GM12878 (cell line): ENCODE results near the gene FAAP100. TPM values are rescaled to one million over a fixed set of nuclear protein-coding genes. Genes with fewer than 3 reads are reported as not detected.

Experiments used
- ATAC-seq: fragments of 200-7000 bp; cut with Tn5 transposase; 3 replicates; pipeline ENCODE4 v1.9.1; 2020; ENCODE audit warnings: mild to moderate bottlenecking, moderate library complexity
- BruUV-seq: library from RNA; stranded (reverse); fragments of 400-500 nt; replicated peaks from 2 replicates; lab custom pipeline; 2021; lab: Mats Ljungman, UMichigan
- CTCF ChIA-PET: fragments of 300-600 bp; sonication (Branson Sonifier 250); formaldehyde crosslinking; extraction: SDS; loops from one replicate; lab custom pipeline; 2021; ENCODE audit warnings: inconsistent platforms; lab: Yijun Ruan, JAX
- POLR2A ChIA-PET: fragments of 350-600 bp; formaldehyde crosslinking; extraction: SDS; loops from one replicate; lab custom pipeline; 2021; ENCODE audit warnings: inconsistent platforms; lab: Charles Lee
- RAD21 ChIA-PET: fragments of 300-600 bp; sonication (Branson Sonifier 250); formaldehyde crosslinking; loops from one replicate; lab custom pipeline; 2023; ENCODE audit warnings: antibody characterized with exemption; ENCODE audit not compliant: unreplicated experiment; lab: Charles Lee
- SMC1A ChIA-PET: fragments of 300-600 bp; sonication (Branson Sonifier 250); formaldehyde crosslinking; loops from one replicate; lab custom pipeline; 2023; ENCODE audit not compliant: unreplicated experiment, uncharacterized antibody; lab: Charles Lee
- DNase-seq: peaks from one replicate; pipeline ENCODE4 v3.0.0-alpha.2; 2011; ENCODE audit warnings: low read depth, low spot score
- FAIRE-seq: peaks from 3 replicates; lab custom pipeline; 2011; peaks lifted over from hg19 to GRCh38; lab: Jason Lieb, UNC
- H2AFZ ChIP-seq: 2 replicates; pipeline ENCODE4 v1.6.0; 2011; ENCODE audit warnings: low read depth, low read length, control low read depth; ENCODE audit not compliant: control insufficient read depth
- H3K27ac ChIP-seq: 2 replicates; pipeline ENCODE4 v1.5.1; 2011; ENCODE audit warnings: control low read depth; ENCODE audit not compliant: control insufficient read depth, insufficient read depth
- H3K27me3 ChIP-seq, 2 experiments: replicated peaks in 1 of 2; 2 replicates each; pipeline versions ENCODE4 v1.6.0 to v1.6.1; 2011; ENCODE audit warnings: low read length in 1 of 2; ENCODE audit not compliant: control insufficient read depth in 2 of 2, insufficient read depth in 2 of 2
- H3K36me3 ChIP-seq, 2 experiments: 2 replicates each; pipeline ENCODE4 v1.5.1; 2011; ENCODE audit warnings: low read length in 1 of 2; ENCODE audit not compliant: control insufficient read depth in 2 of 2, insufficient read depth in 2 of 2
- H3K4me1 ChIP-seq: 2 replicates; pipeline ENCODE4 v1.6.1; 2011; ENCODE audit warnings: mild to moderate bottlenecking, low read length, moderate library complexity, mixed read lengths; ENCODE audit not compliant: control insufficient read depth, insufficient read depth
- H3K4me2 ChIP-seq: 2 replicates; pipeline ENCODE4 v1.6.0; 2011; ENCODE audit warnings: control low read depth; ENCODE audit not compliant: control insufficient read depth, insufficient read depth
- H3K4me3 ChIP-seq: fragments of 200-600 bp; sonication (generic); 2 replicates; pipeline ENCODE4 v1.5.1; 2016
- H3K79me2 ChIP-seq: 2 replicates; pipeline ENCODE4 v1.6.0; 2011; ENCODE audit warnings: low read length; ENCODE audit not compliant: control insufficient read depth, insufficient read depth
- H3K9ac ChIP-seq: 2 replicates; pipeline ENCODE4 v1.8.0; 2011; ENCODE audit warnings: low read length, control low read depth, mixed read lengths; ENCODE audit not compliant: control insufficient read depth, insufficient read depth
- H3K9me3 ChIP-seq: replicated peaks from 3 replicates; pipeline ENCODE4 v1.5.1; 2011; ENCODE audit warnings: mild to moderate bottlenecking, low read length; ENCODE audit not compliant: control insufficient read depth, insufficient read depth
- H4K20me1 ChIP-seq: 2 replicates; pipeline ENCODE4 v1.6.0; 2011; ENCODE audit not compliant: control insufficient read depth, insufficient read depth
- BHLHE40 ChIP-seq, 2 experiments: fragments of 450-650 bp in 1 of 2; IDR thresholded peaks; 2 replicates each; pipeline ENCODE4 v1.6.1; 2011 to 2017; ENCODE audit warnings: low read depth in 2 of 2, borderline replicate concordance in 1 of 2, improper control_type of control experiment in 1 of 2, low read length in 1 of 2, mild to moderate bottlenecking in 1 of 2
- BMI1 ChIP-seq: fragments of 450-650 bp; IDR thresholded peaks from 2 replicates; pipeline ENCODE4 v1.6.1; 2016; ENCODE audit warnings: mild to moderate bottlenecking, moderate library complexity, borderline replicate concordance
- CBX3 ChIP-seq: fragments of 200-600 bp; sonication (generic); IDR thresholded peaks from 2 replicates; pipeline ENCODE4 v1.6.1; 2016; ENCODE audit warnings: low read depth, borderline replicate concordance
- EP300 ChIP-seq, 2 experiments: fragments of 150-350 bp in 1 of 2; IDR thresholded peaks; 2 replicates each; pipeline ENCODE4 v1.6.1; 2011 to 2012; ENCODE audit warnings: low read depth in 2 of 2, low read length in 2 of 2, borderline replicate concordance in 1 of 2, improper control_type of control experiment in 1 of 2, inconsistent platforms in 1 of 2; ENCODE audit not compliant: control insufficient read depth in 1 of 2
- JUND ChIP-seq: IDR thresholded peaks from 2 replicates; pipeline ENCODE4 v1.6.1; 2012; ENCODE audit warnings: low read depth, mild to moderate bottlenecking, low read length, improper control_type of control experiment, moderate library complexity
- RB1 ChIP-seq: fragments of 450-650 bp; formaldehyde crosslinking; IDR thresholded peaks from 2 replicates; pipeline ENCODE4 v1.6.1; 2017; ENCODE audit warnings: mild to moderate bottlenecking, borderline replicate concordance
- SMARCA5 ChIP-seq: fragments of 450-650 bp; IDR thresholded peaks from 2 replicates; pipeline ENCODE4 v1.6.1; 2017; ENCODE audit warnings: mild to moderate bottlenecking
- WGBS: methylation state at CpG from one replicate; pipeline ENCODE4 v1.1.6; 2016; ENCODE audit warnings: low lambda C conversion rate; ENCODE audit not compliant: insufficient replicate concordance, insufficient coverage; ENCODE audit errors: missing lambda C conversion rate; 5-methylcytosine and 5-hydroxymethylcytosine counted together
- in situ Hi-C: fragments of 300-500 bp; cut with MboI; formaldehyde crosslinking; loops from 9 replicates; pipeline ENCODE4 v1.14.3; 2018; ENCODE audit warnings: mixed read lengths
- intact Hi-C: fragments of 100-400 bp; cut with micrococcal nuclease; formaldehyde crosslinking; loops from one replicate; pipeline ENCODE4 v1.14.2; 2022; ENCODE audit not compliant: unreplicated experiment
- polyA plus RNA-seq, 11 experiments: library from polyadenylated mRNA; depleted of rRNA in 4 of 11; unstranded in 6 of 11; stranded (reverse) in 5 of 11; fragments of >200 nt; fragmentation: Nextera tagmentation in 4 of 11; fragmentation: Illumina TruSeq in 1 of 11; extraction: Ambion mirVana in 4 of 11; extraction: Trizol in 1 of 11; gene quantifications; 1 replicate in 1 of 11; 2 replicates in 10 of 11; pipeline versions ENCODE4 v1.2.1 to v1.2.3, GENCODE V29; 2011 to 2016; ENCODE audit warnings: inconsistent platforms in 2 of 11, missing spikeins in 2 of 11, low read depth in 1 of 11
- total RNA-seq, 4 experiments: library from RNA; depleted of rRNA in 3 of 4; stranded (reverse); fragments of >200 nt in 3 of 4; fragmentation: Illumina TruSeq in 1 of 4; extraction: Trizol in 1 of 4; gene quantifications; 2 replicates each; pipeline versions ENCODE4 v1.2.1 to v1.2.3, GENCODE V29; 2013 to 2021
- TF ChIP-seq, protein P1 (sequence below): fragments of 450-650 bp; IDR thresholded peaks from 2 replicates; pipeline ENCODE4 v1.6.1; 2017; ENCODE audit warnings: borderline replicate concordance
- TF ChIP-seq, protein P2 (sequence below): fragments of 450-650 bp; IDR thresholded peaks from 2 replicates; pipeline ENCODE4 v1.6.1; 2017; ENCODE audit warnings: mild to moderate bottlenecking, moderate library complexity

Gene FAAP100
- total and polyA plus RNA-seq, 10 of the 15 experiments (the other 5 are each of a cell fraction or from before 2014, with no cell fraction given) = 0.11 to 46.2 (median 17.1) TPM

DNA sequence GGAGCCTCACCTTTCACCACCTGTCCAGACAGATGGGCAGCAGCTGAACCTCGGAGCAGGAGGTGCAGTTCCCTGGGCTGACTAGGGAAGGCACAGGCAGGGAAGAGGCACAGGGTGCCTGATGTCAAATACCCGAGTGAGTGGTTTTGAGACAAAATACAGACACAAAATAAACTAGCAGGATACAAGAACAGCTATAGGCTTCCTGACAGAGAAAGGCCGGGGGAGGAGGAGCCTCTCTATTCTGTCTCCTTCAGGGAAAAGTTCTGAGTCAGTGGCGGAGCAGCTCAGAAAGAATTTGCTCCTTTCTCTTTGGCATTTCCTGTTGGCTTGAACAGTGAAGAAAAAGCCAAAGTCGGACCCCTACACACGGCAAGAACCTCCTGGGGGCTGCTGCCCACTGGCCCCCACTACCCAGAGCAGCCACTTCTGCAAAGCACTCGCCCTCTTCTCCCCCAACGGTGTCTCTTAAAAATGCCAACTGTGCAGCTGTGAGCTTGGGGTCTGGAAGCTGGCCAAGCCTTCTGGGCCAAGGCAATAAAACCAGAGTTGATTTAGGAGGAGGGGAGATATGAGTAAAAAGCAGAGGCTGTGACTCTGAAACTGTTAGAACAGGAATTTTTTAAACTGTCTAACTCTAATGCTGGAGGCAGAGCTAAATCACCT, 14.4 kb upstream of the FAAP100 start:
- ChIA-PET SMC1A (interaction anchor here (0.5 to 1.0 kb wide), 2 partner anchors 71 to 89 kb away, joined by 3 to 5 read pairs; no protein-coding TSS in a partner anchor), CTCF (no interaction called here)
- Histone ChIP-seq H3K27me3 (no peaks in the 10 kb centered on the region), H3K27ac (no peak overlapping the region), H3K4me3 (no peak overlapping the region), H3K4me2 (no peak overlapping the region), H2AFZ (no peak overlapping the region), H3K9me3 (no peaks in the 10 kb centered on the region), H4K20me1 (no peaks in the 10 kb centered on the region), H3K36me3 (peaks cover 41 to 52% of the 10 kb centered on the region in 2 experiments)
- in situ Hi-C loops = no loop called here
- no peak for DNase-seq
- TF ChIP-seq SMARCA5 (no peak), RB1 (no peak), BMI1 (no peak), CBX3 (no peak), JUND (no peak)
- TF ChIP-seq, all 136 proteins: peak for 0
- Histone ChIP-seq H3K79me2 (no peaks in the 10 kb centered on the region), H3K4me1 (peaks cover 8% of the 10 kb centered on the region), H3K9ac (no peak overlapping the region)
- ChIA-PET POLR2A (interaction anchor here (0.6 kb wide), 2 partner anchors 348 to 608 kb away, joined by 3 to 5 read pairs; no protein-coding TSS in a partner anchor), RAD21 (no interaction called here)
- no peak for ATAC-seq
- no peak for FAIRE-seq
- intact Hi-C loops = no loop called here
- 80% methylated on average over 8 of the region's 8 CpGs for WGBS
- BruUV-seq = no TSS peak

DNA sequence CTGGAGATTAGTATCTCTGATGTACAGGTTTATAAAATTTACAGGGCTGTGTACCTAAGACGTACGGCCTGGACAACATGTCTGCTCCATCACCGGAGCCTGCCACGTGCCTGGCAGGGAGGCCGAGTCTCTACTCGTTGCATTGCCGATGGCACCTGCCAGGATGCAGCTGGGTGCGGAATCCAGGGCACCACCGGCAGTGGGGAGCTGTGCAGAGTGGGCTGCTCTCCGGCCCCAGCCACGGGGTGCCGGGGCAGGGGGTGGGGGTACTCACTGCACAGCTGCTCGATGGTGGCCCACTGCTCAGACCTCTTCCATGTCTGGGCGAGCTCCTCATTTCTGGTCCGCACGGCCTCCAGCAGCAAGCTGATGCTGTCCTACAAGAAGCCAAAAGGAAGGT, 13.1 kb upstream of the FAAP100 start:
- intact Hi-C loops = no loop called here
- CTCF ChIA-PET = no interaction called here
- peaks cover 30 to 40% of the 10 kb centered on the region in 2 experiments for H3K36me3 ChIP-seq
- H3K4me1 ChIP-seq = peaks cover 20% of the 10 kb centered on the region
- no TSS peak for BruUV-seq
- no peak overlapping the region for H3K4me3 ChIP-seq
- in situ Hi-C loops = no loop called here
- ATAC-seq (no peak), DNase-seq (no peak), FAIRE-seq (no peak)
- RAD21 ChIA-PET = no interaction called here
- H3K27ac ChIP-seq = no peak overlapping the region
- no peaks in the 10 kb centered on the region for H4K20me1 ChIP-seq
- no peaks in the 10 kb centered on the region for H3K79me2 ChIP-seq
- POLR2A ChIA-PET = no interaction called here
- 94% methylated on average over 13 of the region's 16 CpGs for WGBS
- no peak overlapping the region for H2AFZ ChIP-seq
- SMC1A ChIA-PET = no interaction called here
- no peaks in the 10 kb centered on the region for H3K9me3 ChIP-seq
- H3K27me3 ChIP-seq = no peaks in the 10 kb centered on the region
- H3K4me2 ChIP-seq = no peak overlapping the region
- H3K9ac ChIP-seq = no peak overlapping the region
- TF ChIP-seq, protein P1, sequence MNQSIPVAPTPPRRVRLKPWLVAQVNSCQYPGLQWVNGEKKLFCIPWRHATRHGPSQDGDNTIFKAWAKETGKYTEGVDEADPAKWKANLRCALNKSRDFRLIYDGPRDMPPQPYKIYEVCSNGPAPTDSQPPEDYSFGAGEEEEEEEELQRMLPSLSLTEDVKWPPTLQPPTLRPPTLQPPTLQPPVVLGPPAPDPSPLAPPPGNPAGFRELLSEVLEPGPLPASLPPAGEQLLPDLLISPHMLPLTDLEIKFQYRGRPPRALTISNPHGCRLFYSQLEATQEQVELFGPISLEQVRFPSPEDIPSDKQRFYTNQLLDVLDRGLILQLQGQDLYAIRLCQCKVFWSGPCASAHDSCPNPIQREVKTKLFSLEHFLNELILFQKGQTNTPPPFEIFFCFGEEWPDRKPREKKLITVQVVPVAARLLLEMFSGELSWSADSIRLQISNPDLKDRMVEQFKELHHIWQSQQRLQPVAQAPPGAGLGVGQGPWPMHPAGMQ = no peak
- TF ChIP-seq, protein P2, sequence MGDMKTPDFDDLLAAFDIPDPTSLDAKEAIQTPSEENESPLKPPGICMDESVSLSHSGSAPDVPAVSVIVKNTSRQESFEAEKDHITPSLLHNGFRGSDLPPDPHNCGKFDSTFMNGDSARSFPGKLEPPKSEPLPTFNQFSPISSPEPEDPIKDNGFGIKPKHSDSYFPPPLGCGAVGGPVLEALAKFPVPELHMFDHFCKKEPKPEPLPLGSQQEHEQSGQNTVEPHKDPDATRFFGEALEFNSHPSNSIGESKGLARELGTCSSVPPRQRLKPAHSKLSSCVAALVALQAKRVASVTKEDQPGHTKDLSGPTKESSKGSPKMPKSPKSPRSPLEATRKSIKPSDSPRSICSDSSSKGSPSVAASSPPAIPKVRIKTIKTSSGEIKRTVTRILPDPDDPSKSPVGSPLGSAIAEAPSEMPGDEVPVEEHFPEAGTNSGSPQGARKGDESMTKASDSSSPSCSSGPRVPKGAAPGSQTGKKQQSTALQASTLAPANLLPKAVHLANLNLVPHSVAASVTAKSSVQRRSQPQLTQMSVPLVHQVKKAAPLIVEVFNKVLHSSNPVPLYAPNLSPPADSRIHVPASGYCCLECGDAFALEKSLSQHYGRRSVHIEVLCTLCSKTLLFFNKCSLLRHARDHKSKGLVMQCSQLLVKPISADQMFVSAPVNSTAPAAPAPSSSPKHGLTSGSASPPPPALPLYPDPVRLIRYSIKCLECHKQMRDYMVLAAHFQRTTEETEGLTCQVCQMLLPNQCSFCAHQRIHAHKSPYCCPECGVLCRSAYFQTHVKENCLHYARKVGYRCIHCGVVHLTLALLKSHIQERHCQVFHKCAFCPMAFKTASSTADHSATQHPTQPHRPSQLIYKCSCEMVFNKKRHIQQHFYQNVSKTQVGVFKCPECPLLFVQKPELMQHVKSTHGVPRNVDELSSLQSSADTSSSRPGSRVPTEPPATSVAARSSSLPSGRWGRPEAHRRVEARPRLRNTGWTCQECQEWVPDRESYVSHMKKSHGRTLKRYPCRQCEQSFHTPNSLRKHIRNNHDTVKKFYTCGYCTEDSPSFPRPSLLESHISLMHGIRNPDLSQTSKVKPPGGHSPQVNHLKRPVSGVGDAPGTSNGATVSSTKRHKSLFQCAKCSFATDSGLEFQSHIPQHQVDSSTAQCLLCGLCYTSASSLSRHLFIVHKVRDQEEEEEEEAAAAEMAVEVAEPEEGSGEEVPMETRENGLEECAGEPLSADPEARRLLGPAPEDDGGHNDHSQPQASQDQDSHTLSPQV = no peak
- TF ChIP-seq BHLHE40 (IDR thresholded peaks at IDR 0.05; ENCODE audit: borderline replicate concordance in 1 of 2, low read depth in 2 of 2, low read length in 1 of 2) = no peak
- TF ChIP-seq EP300 (IDR thresholded peaks at IDR 0.05; ENCODE audit: borderline replicate concordance in 1 of 2, control insufficient read depth in 1 of 2, low read depth in 2 of 2, low read length in 2 of 2) = no peak
